B cell (primary cell): ENCODE data around the gene VPS33A. TPM values are rescaled to one million over a fixed set of nuclear protein-coding genes. Genes with fewer than 3 reads are reported as not detected.

Source experiments
- ATAC-seq: fragments of 200-7000 bp; cut with Tn5 transposase; one replicate; pipeline ENCODE4 v1.10.0; 2021; ENCODE audit warnings: low read depth, mild to moderate bottlenecking, moderate number of reproducible peaks, moderate library complexity
- CTCF ChIA-PET: fragments of 350-600 bp; sonication (Branson Sonifier 250); formaldehyde crosslinking; loops from one replicate; lab custom pipeline; 2021; ENCODE audit warnings: antibody characterized with exemption, inconsistent platforms; lab: Charles Lee
- POLR2A ChIA-PET: fragments of 350-600 bp; sonication (Branson Sonifier 250); formaldehyde crosslinking; loops from one replicate; lab custom pipeline; 2021; ENCODE audit warnings: antibody characterized with exemption; lab: Charles Lee
- DNase-seq: peaks from one replicate; pipeline ENCODE4 v3.0.0; 2013
- H2AFZ ChIP-seq: 2 replicates; pipeline ENCODE4 v1.6.1; 2012; ENCODE audit warnings: mild to moderate bottlenecking, low read depth, low read length; ENCODE audit not compliant: insufficient read depth, poor library complexity, severe bottlenecking
- H3K27ac ChIP-seq, 2 donors: 1 replicate in 1 of 2; 2 replicates in 1 of 2; pipeline ENCODE4 v1.5.1; 2012 to 2013; ENCODE audit warnings: low read length in 2 of 2, mild to moderate bottlenecking in 2 of 2, moderate library complexity in 1 of 2
- H3K27me3 ChIP-seq, 4 experiments: fragments of 200-600 bp in 1 of 4; sonication (generic) in 1 of 4; replicated peaks in 1 of 4; 1 replicate in 2 of 4; 2 replicates in 2 of 4; pipeline versions ENCODE4 v1.6.1 to v1.7.0; 2013 to 2016; ENCODE audit warnings: low read length in 3 of 4, mild to moderate bottlenecking in 2 of 4, mixed read lengths in 1 of 4, moderate library complexity in 1 of 4; ENCODE audit not compliant: insufficient read depth in 4 of 4, control insufficient read depth in 3 of 4; ENCODE audit errors: control extremely low read depth in 1 of 4
- H3K36me3 ChIP-seq, 2 experiments: replicated peaks in 1 of 2; 1 replicate in 1 of 2; 2 replicates in 1 of 2; pipeline versions ENCODE4 v1.6.1 to v1.7.1; 2013; ENCODE audit warnings: low read length in 1 of 2; ENCODE audit not compliant: insufficient read depth in 2 of 2, control insufficient read depth in 1 of 2; ENCODE audit errors: control extremely low read depth in 1 of 2, extremely low read depth in 1 of 2
- H3K4me1 ChIP-seq, 2 donors: fragments of 200-600 bp in 1 of 2; sonication (generic) in 1 of 2; 1 replicate in 1 of 2; 2 replicates in 1 of 2; pipeline versions ENCODE4 v1.5.1 to v1.6.1; 2013 to 2017; ENCODE audit warnings: low read length in 2 of 2; ENCODE audit not compliant: control insufficient read depth in 2 of 2, insufficient read depth in 2 of 2
- H3K4me2 ChIP-seq: replicated peaks from 2 replicates; pipeline ENCODE3; 2012; ENCODE audit warnings: mild to moderate bottlenecking, low read depth, low read length; ENCODE audit not compliant: poor library complexity, severe bottlenecking
- H3K4me3 ChIP-seq, 5 experiments: fragments of 200-600 bp in 1 of 5; sonication (generic) in 1 of 5; 1 replicate in 3 of 5; 2 replicates in 2 of 5; pipeline versions ENCODE4 v1.5.1 to v1.7.0; 2011 to 2016; ENCODE audit warnings: low read length in 4 of 5, mild to moderate bottlenecking in 4 of 5, low read depth in 2 of 5, control low read depth in 1 of 5, moderate library complexity in 1 of 5; ENCODE audit not compliant: insufficient read depth in 1 of 5; ENCODE audit errors: control extremely low read depth in 1 of 5, extremely low read depth in 1 of 5
- H3K79me2 ChIP-seq: fragments of 200-600 bp; sonication (generic); one replicate; pipeline ENCODE4 v1.6.0; 2016; ENCODE audit warnings: low read length; ENCODE audit not compliant: control insufficient read depth, insufficient read depth
- H3K9ac ChIP-seq: fragments of 200-600 bp; sonication (generic); 2 replicates; pipeline ENCODE4 v1.6.1; 2017; ENCODE audit warnings: mild to moderate bottlenecking, low read length, moderate library complexity
- H3K9me3 ChIP-seq, 3 donors: one replicate each; pipeline versions ENCODE4 v1.6.1 to v1.7.1; 2013; ENCODE audit warnings: low read length in 2 of 3; ENCODE audit not compliant: control insufficient read depth in 2 of 3, insufficient read depth in 1 of 3; ENCODE audit errors: control extremely low read depth in 1 of 3
- H4K20me1 ChIP-seq: 2 replicates; pipeline ENCODE4 v1.6.0; 2012; ENCODE audit warnings: mild to moderate bottlenecking, low read length; ENCODE audit not compliant: insufficient read depth, control insufficient read depth, poor library complexity, severe bottlenecking
- H3K27ac Mint-ChIP-seq: one replicate; pipeline ENCODE4 v1.8.0; 2021; ENCODE audit warnings: mixed read lengths
- H3K27me3 Mint-ChIP-seq: one replicate; pipeline ENCODE4 v1.8.0; 2021; ENCODE audit warnings: mixed read lengths
- H3K4me1 Mint-ChIP-seq: one replicate; pipeline ENCODE4 v1.8.0; 2021; ENCODE audit warnings: mixed read lengths
- H3K4me3 Mint-ChIP-seq: one replicate; pipeline ENCODE4 v1.8.0; 2021; ENCODE audit warnings: mixed read lengths
- H3K9me3 Mint-ChIP-seq: one replicate; pipeline ENCODE4 v1.8.0; 2022; ENCODE audit warnings: mixed read lengths; ENCODE audit not compliant: insufficient read depth
- EZH2 ChIP-seq: IDR thresholded peaks from 2 replicates; pipeline ENCODE4 v1.6.1; 2012; ENCODE audit warnings: borderline replicate concordance, low read depth, mild to moderate bottlenecking, moderate library complexity, low read length; ENCODE audit not compliant: insufficient read depth, poor library complexity, severe bottlenecking
- WGBS: methylation state at CpG from one replicate; pipeline ENCODE4 v1.1.5; 2013; ENCODE audit warnings: missing lambda C conversion rate; ENCODE audit not compliant: insufficient coverage; 5-methylcytosine and 5-hydroxymethylcytosine counted together
- intact Hi-C: fragments of 100-400 bp; cut with micrococcal nuclease; formaldehyde crosslinking; loops from one replicate; pipeline ENCODE4 v1.10.0; 2022
- polyA plus RNA-seq: library from polyadenylated mRNA; depleted of rRNA; stranded (reverse); fragments of >200 nt; gene quantifications from 2 replicates; pipeline ENCODE4 v1.2.3, GENCODE V29; 2012
- total RNA-seq, 2 donors: library from RNA; stranded (reverse); fragments of 120-200 nt in 1 of 2; gene quantifications; 1 replicate in 1 of 2; 2 replicates in 1 of 2; pipeline versions ENCODE4 v1.2.3 to v1.2.4, GENCODE V29; 2013 to 2022
- TF ChIP-seq, protein P1 (sequence below): fragments of 200-600 bp; IDR thresholded peaks from one replicate; pipeline ENCODE4 v1.8.0; 2022; ENCODE audit warnings: antibody characterized with exemption, mild to moderate bottlenecking

VPS33A gene
- total and polyA plus RNA-seq, 2 donors (not counting 1 experiment from before 2014, with no cell fraction given): 11.1 to 34.9 TPM

DNA sequence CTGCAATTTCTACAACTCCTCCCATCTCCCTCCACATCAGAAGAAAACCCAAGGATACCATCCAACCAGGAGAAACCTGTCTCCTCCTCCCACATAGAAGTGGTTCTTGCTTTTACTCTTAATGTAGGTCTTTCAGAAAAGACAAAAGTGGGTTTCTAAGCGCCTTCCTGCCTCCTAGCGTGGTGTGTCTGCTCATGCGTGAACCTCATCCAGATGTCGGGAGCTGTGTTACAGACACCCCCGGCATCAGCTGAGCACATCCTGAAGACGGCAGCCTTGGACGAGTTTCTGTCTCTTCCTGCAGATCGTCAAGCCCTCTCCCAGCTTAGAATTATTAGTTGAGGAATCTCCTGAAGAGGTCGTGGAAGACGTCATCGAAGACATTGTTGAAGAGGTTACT is 73.9 kb downstream of the VPS33A start:
- 85% methylated on average over 10 of the region's 11 CpGs for WGBS
- no peak overlapping the region for H3K4me3 ChIP-seq
- no peaks in the 10 kb centered on the region for H3K79me2 ChIP-seq
- no peak overlapping the region for H3K27ac ChIP-seq
- H3K9ac ChIP-seq: no peak overlapping the region
- no peaks in the 10 kb centered on the region for H4K20me1 ChIP-seq
- no peak overlapping the region for H3K4me2 ChIP-seq
- CTCF ChIA-PET: interaction anchor here (0.8 kb wide), 1 partner anchor 69 kb away, joined by 3 read pairs; no protein-coding TSS in a partner anchor
- Mint-ChIP-seq H3K4me3 (no peak overlapping the region), H3K27me3 (peaks cover 21% of the 10 kb centered on the region), H3K4me1 (peaks cover 2% of the 10 kb centered on the region), H3K27ac (no peak overlapping the region), H3K9me3 (no peaks in the 10 kb centered on the region)
- POLR2A ChIA-PET: no interaction called here
- no peak for ATAC-seq
- no peaks in the 10 kb centered on the region for H3K36me3 ChIP-seq
- no peak for TF ChIP-seq EZH2
- TF ChIP-seq, protein P1, sequence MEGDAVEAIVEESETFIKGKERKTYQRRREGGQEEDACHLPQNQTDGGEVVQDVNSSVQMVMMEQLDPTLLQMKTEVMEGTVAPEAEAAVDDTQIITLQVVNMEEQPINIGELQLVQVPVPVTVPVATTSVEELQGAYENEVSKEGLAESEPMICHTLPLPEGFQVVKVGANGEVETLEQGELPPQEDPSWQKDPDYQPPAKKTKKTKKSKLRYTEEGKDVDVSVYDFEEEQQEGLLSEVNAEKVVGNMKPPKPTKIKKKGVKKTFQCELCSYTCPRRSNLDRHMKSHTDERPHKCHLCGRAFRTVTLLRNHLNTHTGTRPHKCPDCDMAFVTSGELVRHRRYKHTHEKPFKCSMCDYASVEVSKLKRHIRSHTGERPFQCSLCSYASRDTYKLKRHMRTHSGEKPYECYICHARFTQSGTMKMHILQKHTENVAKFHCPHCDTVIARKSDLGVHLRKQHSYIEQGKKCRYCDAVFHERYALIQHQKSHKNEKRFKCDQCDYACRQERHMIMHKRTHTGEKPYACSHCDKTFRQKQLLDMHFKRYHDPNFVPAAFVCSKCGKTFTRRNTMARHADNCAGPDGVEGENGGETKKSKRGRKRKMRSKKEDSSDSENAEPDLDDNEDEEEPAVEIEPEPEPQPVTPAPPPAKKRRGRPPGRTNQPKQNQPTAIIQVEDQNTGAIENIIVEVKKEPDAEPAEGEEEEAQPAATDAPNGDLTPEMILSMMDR: no peak
- intact Hi-C loops: no loop called here
- no peak for DNase-seq
- peaks cover 0 to 4% (median 0%) of the 10 kb centered on the region in 4 experiments for H3K27me3 ChIP-seq
- no peak overlapping the region for H2AFZ ChIP-seq
- no peaks in the 10 kb centered on the region for H3K4me1 ChIP-seq
- peaks cover 0 to 6% (median 0%) of the 10 kb centered on the region in 3 donors for H3K9me3 ChIP-seq

DNA sequence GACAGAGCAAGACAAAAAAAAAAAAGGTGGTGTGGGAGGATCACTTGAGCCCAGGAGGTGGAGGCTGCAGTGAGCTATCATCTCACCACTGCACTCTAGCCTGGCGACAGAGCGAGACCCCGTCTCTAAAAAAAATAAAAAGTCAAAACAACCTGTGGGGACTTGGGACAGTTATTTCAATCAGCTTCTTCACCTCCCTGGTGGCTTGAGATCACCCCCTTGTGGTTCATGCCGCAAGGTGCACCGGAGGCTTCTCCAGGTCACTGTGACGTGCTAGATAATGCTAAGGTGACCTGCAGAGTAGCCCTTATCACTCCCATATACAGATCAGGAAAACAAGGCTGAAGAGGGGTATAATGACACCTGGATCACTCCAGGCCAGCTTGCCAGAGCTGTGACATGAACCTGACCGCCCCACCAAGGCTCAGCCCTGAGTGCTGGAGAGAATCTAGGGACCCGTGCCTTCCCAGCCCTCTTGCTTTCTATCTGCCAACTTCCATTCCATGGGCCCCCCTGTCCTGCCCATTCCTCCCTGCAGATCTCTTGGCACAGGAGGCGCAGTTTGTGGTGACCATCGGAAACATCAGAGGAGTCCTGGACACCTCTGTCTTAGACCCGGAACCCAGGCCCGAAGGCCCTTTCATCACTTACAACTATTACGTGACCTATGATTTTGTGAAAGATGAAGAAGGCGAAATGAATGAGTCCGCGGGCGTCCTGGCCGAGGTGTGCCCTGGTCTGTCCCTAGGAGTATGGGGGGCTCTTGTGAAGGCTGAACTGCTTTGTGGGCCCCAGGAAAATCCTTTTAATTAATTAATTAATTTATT is 75.2 kb downstream of the VPS33A start:
- Mint-ChIP-seq H3K27me3 (peaks cover 16% of the 10 kb centered on the region), H3K27ac (no peak overlapping the region), H3K4me1 (peaks cover 2% of the 10 kb centered on the region), H3K9me3 (no peaks in the 10 kb centered on the region), H3K4me3 (no peak overlapping the region)
- CTCF ChIA-PET: interaction anchor here (0.5 to 1.9 kb wide), 20 partner anchors 8 to 997 kb away, joined by 3 to 22 read pairs (median 4); partner anchors contain the start of genes B3GNT4, CFAP251 and LRRC43
- H3K79me2 ChIP-seq: no peaks in the 10 kb centered on the region
- DNase-seq: peak; percentile 72
- intact Hi-C loops: loop anchor here (1.0 to 2.0 kb wide), 4 partner anchors 60 to 273 kb away; partner anchors contain the start of gene CFAP251
- POLR2A ChIA-PET: interaction anchor here (0.6 kb wide), 1 partner anchor 1960 kb away, joined by 6 read pairs; no protein-coding TSS in a partner anchor
- H3K27ac ChIP-seq: no peak overlapping the region
- H3K4me1 ChIP-seq: no peaks in the 10 kb centered on the region
- no peak for TF ChIP-seq EZH2
- TF ChIP-seq, protein P1: peak; percentile 75
- no peak overlapping the region for H3K4me2 ChIP-seq
- ATAC-seq: peak; percentile 95
- 45% methylated on average over 5 of the region's 18 CpGs for WGBS
- H3K27me3 ChIP-seq: peaks cover 0 to 4% (median 0%) of the 10 kb centered on the region in 4 experiments
- no peak overlapping the region for H3K4me3 ChIP-seq
- H3K9me3 ChIP-seq: peaks cover 0 to 6% (median 0%) of the 10 kb centered on the region in 3 donors
- no peaks in the 10 kb centered on the region for H3K36me3 ChIP-seq
- H4K20me1 ChIP-seq: no peaks in the 10 kb centered on the region
- H2AFZ ChIP-seq: no peak overlapping the region
- no peak overlapping the region for H3K9ac ChIP-seq
